Measurements from ENCODE around the gene PLB1. TPM values are rescaled to one million over a fixed set of nuclear protein-coding genes. Genes with fewer than 3 reads are reported as not detected.

The PLB1 gene
- total RNA-seq, 4 donors from 2014 or later: 1.1 to 6.5 (median 2.3) TPM

DNA sequence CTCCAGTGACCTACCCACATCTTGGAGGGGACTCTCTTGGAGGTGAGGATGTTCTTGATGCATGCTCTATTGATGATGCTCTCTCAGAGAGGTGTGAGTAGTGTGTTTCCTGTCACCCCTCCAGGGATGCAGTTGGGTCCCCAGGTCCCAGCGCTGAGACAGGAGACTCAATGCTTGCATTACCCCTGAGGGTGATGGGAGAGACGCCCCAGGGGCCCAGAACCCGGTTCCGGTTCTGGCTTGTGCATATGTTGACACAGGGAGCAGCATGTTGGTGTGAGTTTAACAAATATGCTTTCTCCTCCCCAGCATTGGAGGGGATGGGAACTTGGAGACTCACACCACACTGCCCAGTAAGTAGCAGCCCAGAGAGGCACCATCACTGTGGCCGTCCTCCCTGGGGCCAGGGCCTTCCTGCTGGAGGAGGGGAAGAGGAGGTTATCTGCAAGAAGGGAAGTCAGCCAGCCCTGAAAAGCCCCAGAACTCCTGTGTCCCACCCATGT lies 124.5 kb downstream of the PLB1 start:
- TF ChIP-seq, protein P1, sequence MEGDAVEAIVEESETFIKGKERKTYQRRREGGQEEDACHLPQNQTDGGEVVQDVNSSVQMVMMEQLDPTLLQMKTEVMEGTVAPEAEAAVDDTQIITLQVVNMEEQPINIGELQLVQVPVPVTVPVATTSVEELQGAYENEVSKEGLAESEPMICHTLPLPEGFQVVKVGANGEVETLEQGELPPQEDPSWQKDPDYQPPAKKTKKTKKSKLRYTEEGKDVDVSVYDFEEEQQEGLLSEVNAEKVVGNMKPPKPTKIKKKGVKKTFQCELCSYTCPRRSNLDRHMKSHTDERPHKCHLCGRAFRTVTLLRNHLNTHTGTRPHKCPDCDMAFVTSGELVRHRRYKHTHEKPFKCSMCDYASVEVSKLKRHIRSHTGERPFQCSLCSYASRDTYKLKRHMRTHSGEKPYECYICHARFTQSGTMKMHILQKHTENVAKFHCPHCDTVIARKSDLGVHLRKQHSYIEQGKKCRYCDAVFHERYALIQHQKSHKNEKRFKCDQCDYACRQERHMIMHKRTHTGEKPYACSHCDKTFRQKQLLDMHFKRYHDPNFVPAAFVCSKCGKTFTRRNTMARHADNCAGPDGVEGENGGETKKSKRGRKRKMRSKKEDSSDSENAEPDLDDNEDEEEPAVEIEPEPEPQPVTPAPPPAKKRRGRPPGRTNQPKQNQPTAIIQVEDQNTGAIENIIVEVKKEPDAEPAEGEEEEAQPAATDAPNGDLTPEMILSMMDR (IDR thresholded peaks at IDR 0.05): no peak
- no peak for TF ChIP-seq POLR2A (IDR thresholded peaks at IDR 0.05)
- Histone ChIP-seq H3K27ac (peak overlapping the region; percentile 80 to 96 (median 92)), H3K4me1 (peaks cover 27 to 92% (median 42%) of the 10 kb centered on the region in 3 donors), H3K4me3 (no peak overlapping the region), H3K36me3 (no peaks in the 10 kb centered on the region), H3K27me3 (no peaks in the 10 kb centered on the region), H3K9me3 (no peaks in the 10 kb centered on the region)
- 73% methylated on average over 2 of the region's 5 CpGs; no CpG with 5 or more reads in 1 of the 2 donors for WGBS, 2 donors
- DNase-seq: no peak
- intact Hi-C loops (cut with DNase I): no loop called here

DNA sequence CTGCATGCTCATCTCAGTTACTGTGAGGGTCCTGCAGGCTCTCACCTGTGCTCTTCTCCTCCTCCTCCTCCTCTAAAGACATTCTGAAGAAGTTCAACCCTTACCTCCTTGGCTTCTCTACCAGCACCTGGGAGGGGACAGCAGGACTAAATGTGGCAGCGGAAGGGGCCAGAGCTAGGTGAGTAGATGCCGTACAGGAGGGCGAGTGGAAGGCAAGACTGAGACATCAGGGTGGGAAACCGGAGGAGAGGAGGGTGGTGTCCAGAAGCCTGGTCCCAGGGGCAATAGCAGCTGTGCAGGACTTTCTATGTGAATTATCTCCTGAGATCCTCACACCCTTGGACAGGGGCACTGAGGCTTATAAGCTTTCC lies 124.9 kb downstream of the PLB1 start:
- no peaks in the 10 kb centered on the region for H3K9me3 ChIP-seq
- intact Hi-C loops (cut with DNase I): no loop called here

DNA sequence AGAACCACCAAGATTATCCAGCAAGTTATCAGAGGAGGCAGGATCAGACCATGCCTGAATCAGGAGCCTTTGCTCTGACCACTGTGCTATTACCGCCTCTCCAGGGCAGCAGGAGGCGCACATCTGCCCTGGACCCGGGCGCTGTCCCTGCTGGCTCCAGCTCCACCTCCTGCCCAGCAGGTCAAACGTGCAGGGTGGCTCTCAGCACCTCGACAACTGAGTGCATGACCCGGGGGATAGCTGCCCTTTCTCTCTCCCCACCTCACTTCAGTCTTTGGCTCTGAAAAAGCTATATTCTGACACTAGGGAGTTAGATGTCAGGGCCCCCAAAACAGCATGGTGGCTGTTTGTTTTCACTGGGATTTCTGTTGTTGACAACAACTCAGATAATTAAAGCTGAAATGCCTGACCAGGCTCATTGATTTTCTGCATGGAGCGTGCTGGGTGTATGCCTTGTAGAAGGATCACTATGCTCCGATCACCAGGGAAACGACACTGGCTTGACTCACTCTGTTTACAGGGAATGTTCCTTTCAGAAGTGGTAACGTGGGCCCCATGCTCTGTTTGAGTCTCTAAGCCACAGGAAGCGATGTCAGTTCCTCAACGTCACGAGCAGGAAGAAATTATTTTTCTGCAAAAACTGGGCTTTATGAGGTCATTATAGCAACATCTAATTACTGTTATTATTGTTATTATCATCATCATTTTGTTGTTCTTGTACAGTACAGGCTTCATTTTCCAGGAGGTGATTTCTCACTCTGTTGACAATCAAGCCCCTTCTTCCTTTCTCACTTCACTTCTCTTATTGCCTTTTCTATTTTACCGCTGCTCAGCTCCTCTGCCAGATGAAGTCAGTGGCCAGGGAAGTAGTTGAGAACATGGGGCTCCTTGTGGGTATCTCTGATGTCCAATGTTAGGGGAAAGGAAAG lies 125.6 kb downstream of the PLB1 start:
- TF ChIP-seq, protein P1 (IDR thresholded peaks at IDR 0.05): peak in 3 of 6 experiments; percentile 8 to 54 (median 45)
- peak in 1 of 4 donors; percentile 48 for TF ChIP-seq POLR2A (IDR thresholded peaks at IDR 0.05)
- H3K9me3 ChIP-seq: no peaks in the 10 kb centered on the region
- WGBS, 2 donors: 23 to 26% methylated on average over 14 of the region's 15 CpGs
- no peaks in the 10 kb centered on the region for H3K27me3 ChIP-seq
- H3K4me3 ChIP-seq: peak overlapping the region in 1 of 4 donors; percentile 37
- peaks cover 32 to 92% (median 51%) of the 10 kb centered on the region in 3 donors for H3K4me1 ChIP-seq
- H3K27ac ChIP-seq: peak overlapping the region; percentile 80 to 96 (median 92)
- peak; percentile 25 for DNase-seq
- no peaks in the 10 kb centered on the region for H3K36me3 ChIP-seq
- intact Hi-C loops (cut with DNase I): no loop called here

More for the DNA sequence above, 124.9 kb downstream of the PLB1 start:
- Histone ChIP-seq H3K4me3 (no peak overlapping the region), H3K36me3 (no peaks in the 10 kb centered on the region), H3K27ac (peak overlapping the region; percentile 80 to 96 (median 92)), H3K27me3 (no peaks in the 10 kb centered on the region), H3K4me1 (peaks cover 32 to 92% (median 46%) of the 10 kb centered on the region in 3 donors)
- 77 to 88% methylated on average over 3 to 4 of the region's 4 CpGs for WGBS, 2 donors
- DNase-seq: no peak
- TF ChIP-seq, protein P1 (IDR thresholded peaks at IDR 0.05): no peak
- no peak for TF ChIP-seq POLR2A (IDR thresholded peaks at IDR 0.05)

DNA sequence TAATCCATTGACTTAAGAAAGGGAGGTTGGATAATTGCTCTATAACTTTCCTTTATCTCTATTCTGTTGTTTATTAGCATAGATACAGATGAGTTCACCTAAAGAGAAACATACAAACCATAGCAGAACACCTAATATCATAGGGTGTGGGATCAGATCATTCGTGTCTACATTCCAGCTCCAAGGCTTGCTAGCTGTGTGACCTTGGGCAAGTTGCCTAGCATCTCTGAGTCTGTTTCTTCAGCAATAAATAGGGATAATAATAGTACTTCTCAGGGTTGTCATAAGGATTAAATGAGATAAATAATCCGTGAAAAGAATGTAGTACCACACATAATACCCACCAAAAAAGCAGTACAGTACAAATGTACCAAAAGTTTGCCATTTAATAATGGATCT lies 126.2 kb downstream of the PLB1 start:
- intact Hi-C loops (cut with DNase I): no loop called here
- 26 to 38% methylated on average over 2 of the region's 2 CpGs for WGBS, 2 donors
- Histone ChIP-seq H3K4me3 (peak overlapping the region in 1 of 4 donors; percentile 37), H3K4me1 (peaks cover 32 to 92% (median 50%) of the 10 kb centered on the region in 3 donors), H3K27me3 (no peaks in the 10 kb centered on the region), H3K9me3 (no peaks in the 10 kb centered on the region), H3K27ac (peak overlapping the region; percentile 80 to 96 (median 92)), H3K36me3 (no peaks in the 10 kb centered on the region)
- no peak for DNase-seq
- no peak for TF ChIP-seq POLR2A (IDR thresholded peaks at IDR 0.05)
- TF ChIP-seq, protein P1 (IDR thresholded peaks at IDR 0.05): no peak

All from esophagus squamous epithelium (tissue), 5 donors.